ENCODE results near the gene LRRC56.

LRRC56 gene

GRCh38 chr11:598005-598680 is 60.8 kb downstream of the LRRC56 start:
- no peak for DNase-seq (ENCODE audit: low spot score)

GRCh38 chr11:601573-602245 is 64.4 kb downstream of the LRRC56 start:
- DNase-seq (ENCODE audit: low spot score), result no peak

GRCh38 chr11:603154-603553 is 65.8 kb downstream of the LRRC56 start:
- no peak for DNase-seq (ENCODE audit: low spot score)

Data from activated CD4-positive, alpha-beta T cell treated with anti-CD3 and anti-CD28 coated beads, Interleukin-2, Interleukin-4, amounts not matched to agents 100 ng/mL and 50 ng/mL, durations not matched to agents 16 hours and 8 hours (primary cell).